ENCODE measurements around the gene OXTR. TPM values are rescaled to one million over a fixed set of nuclear protein-coding genes. Genes with fewer than 3 reads are reported as not detected.

Gene OXTR
- total RNA-seq, 1 donor from 2014 or later: 0.55 TPM

GRCh38 chr3:8762607-8763377 lies 6.6 kb downstream of the OXTR start:
- no peak for TF ChIP-seq CTCF (IDR thresholded peaks at IDR 0.05)
- intact Hi-C loops (cut with DNase I): no loop called here
- H3K4me3 ChIP-seq: no peak overlapping the region
- no peaks in the 10 kb centered on the region for H3K36me3 ChIP-seq
- H3K27me3 ChIP-seq: peaks cover 9% of the 10 kb centered on the region
- DNase-seq (no peak), ATAC-seq (no peak)
- no peak overlapping the region for H3K27ac ChIP-seq
- H3K9me3 ChIP-seq: no peaks in the 10 kb centered on the region
- H3K4me1 ChIP-seq: no peaks in the 10 kb centered on the region

- H3K9me3 ChIP-seq: no peaks in the 10 kb centered on the region
- peaks cover under 1% of the 10 kb centered on the region for H3K27me3 ChIP-seq
- no peaks in the 10 kb centered on the region for H3K4me1 ChIP-seq
- H3K27ac ChIP-seq: no peak overlapping the region
- H3K36me3 ChIP-seq: no peaks in the 10 kb centered on the region
- ATAC-seq: no peak
- intact Hi-C loops (cut with DNase I): no loop called here
- no peak for TF ChIP-seq CTCF (IDR thresholded peaks at IDR 0.05)
- DNase-seq: no peak
- no peak overlapping the region for H3K4me3 ChIP-seq
Observed at GRCh38 chr3:8761866-8762265, 7.5 kb downstream of the OXTR start.

GRCh38 chr3:8760506-8760905 lies 8.9 kb downstream of the OXTR start:
- intact Hi-C loops (cut with DNase I): no loop called here
- Histone ChIP-seq H3K4me3 (no peak overlapping the region), H3K36me3 (no peaks in the 10 kb centered on the region), H3K9me3 (no peaks in the 10 kb centered on the region), H3K4me1 (no peaks in the 10 kb centered on the region), H3K27me3 (no peaks in the 10 kb centered on the region), H3K27ac (no peak overlapping the region)
- no peak for TF ChIP-seq CTCF (IDR thresholded peaks at IDR 0.05)
- no peak for ATAC-seq
- no peak for DNase-seq

GRCh38 chr3:8760091-8760490 lies 9.3 kb downstream of the OXTR start:
- ATAC-seq (no peak), DNase-seq (no peak)
- intact Hi-C loops (cut with DNase I): no loop called here
- TF ChIP-seq CTCF (IDR thresholded peaks at IDR 0.05): no peak
- Histone ChIP-seq H3K9me3 (no peaks in the 10 kb centered on the region), H3K27ac (no peak overlapping the region), H3K4me3 (no peak overlapping the region), H3K27me3 (no peaks in the 10 kb centered on the region), H3K36me3 (no peaks in the 10 kb centered on the region), H3K4me1 (no peaks in the 10 kb centered on the region)

GRCh38 chr3:8759038-8759707 lies 10.2 kb downstream of the OXTR start:
- H3K36me3 ChIP-seq: no peaks in the 10 kb centered on the region
- no peak overlapping the region for H3K27ac ChIP-seq
- ATAC-seq (no peak), DNase-seq (no peak)
- H3K4me3 ChIP-seq: no peak overlapping the region
- H3K4me1 ChIP-seq: no peaks in the 10 kb centered on the region
- no peaks in the 10 kb centered on the region for H3K9me3 ChIP-seq
- intact Hi-C loops (cut with DNase I): no loop called here
- no peaks in the 10 kb centered on the region for H3K27me3 ChIP-seq
- TF ChIP-seq CTCF (IDR thresholded peaks at IDR 0.05): no peak
